IPS DF 6.9 (cell line): ENCODE measurements around the gene ASB18.
A peak's percentile ranks its signal among the peaks of the same experiment; 100 is the strongest.

ENCODE experiments used
- DNase-seq: peaks from one replicate; pipeline ENCODE4 v3.0.0-alpha.2; 2013; ENCODE audit warnings: low read depth, low spot score
- H3K27ac ChIP-seq: one replicate; pipeline ENCODE4 v1.5.1; 2013; ENCODE audit warnings: low read length, control low read depth
- H3K27me3 ChIP-seq: 2 replicates; pipeline ENCODE4 v1.6.1; 2013; ENCODE audit warnings: mild to moderate bottlenecking, low read length; ENCODE audit not compliant: control insufficient read depth, insufficient read depth
- H3K36me3 ChIP-seq: 2 replicates; pipeline ENCODE4 v1.6.1; 2013; ENCODE audit warnings: low read length; ENCODE audit not compliant: control insufficient read depth, insufficient read depth
- H3K4me1 ChIP-seq: 2 replicates; pipeline ENCODE4 v1.6.1; 2013; ENCODE audit warnings: low read length; ENCODE audit not compliant: control insufficient read depth, insufficient read depth
- H3K4me3 ChIP-seq: 2 replicates; pipeline ENCODE4 v1.5.1; 2013; ENCODE audit warnings: mild to moderate bottlenecking, low read length
- H3K9me3 ChIP-seq: 2 replicates; pipeline ENCODE4 v1.6.1; 2013; ENCODE audit warnings: low read length, inconsistent platforms; ENCODE audit not compliant: control insufficient read depth, insufficient read depth
- WGBS: extraction: QIAGEN DNeasy Blood & Tissue Kit; methylation state at CpG from one replicate; pipeline ENCODE4 v1.1.7; 2013; ENCODE audit warnings: mixed read lengths, missing lambda C conversion rate; ENCODE audit not compliant: insufficient read length, insufficient coverage; 5-methylcytosine and 5-hydroxymethylcytosine counted together

The ASB18 gene

GRCh38 chr2:236163471-236164200 is 100.6 kb downstream of the ASB18 start:
- peak overlapping the region; percentile 21 for H3K4me3 ChIP-seq
- no peak for DNase-seq
- H3K27ac ChIP-seq: no peak overlapping the region
- H3K9me3 ChIP-seq: no peaks in the 10 kb centered on the region
- no peaks in the 10 kb centered on the region for H3K36me3 ChIP-seq
- peaks cover 72% of the 10 kb centered on the region for H3K27me3 ChIP-seq
- no CpG with 5 or more reads among the region's 59 CpGs for WGBS
- H3K4me1 ChIP-seq: peaks cover 22% of the 10 kb centered on the region

GRCh38 chr2:236162882-236163470 is 101.2 kb downstream of the ASB18 start:
- Histone ChIP-seq H3K4me1 (peaks cover 22% of the 10 kb centered on the region), H3K27ac (no peak overlapping the region), H3K4me3 (peak overlapping the region; percentile 21; the same call in 1 of the 2 replicates), H3K27me3 (peaks cover 78% of the 10 kb centered on the region), H3K9me3 (no peaks in the 10 kb centered on the region), H3K36me3 (no peaks in the 10 kb centered on the region)
- WGBS: no CpG with 5 or more reads among the region's 33 CpGs
- no peak for DNase-seq

DNA sequence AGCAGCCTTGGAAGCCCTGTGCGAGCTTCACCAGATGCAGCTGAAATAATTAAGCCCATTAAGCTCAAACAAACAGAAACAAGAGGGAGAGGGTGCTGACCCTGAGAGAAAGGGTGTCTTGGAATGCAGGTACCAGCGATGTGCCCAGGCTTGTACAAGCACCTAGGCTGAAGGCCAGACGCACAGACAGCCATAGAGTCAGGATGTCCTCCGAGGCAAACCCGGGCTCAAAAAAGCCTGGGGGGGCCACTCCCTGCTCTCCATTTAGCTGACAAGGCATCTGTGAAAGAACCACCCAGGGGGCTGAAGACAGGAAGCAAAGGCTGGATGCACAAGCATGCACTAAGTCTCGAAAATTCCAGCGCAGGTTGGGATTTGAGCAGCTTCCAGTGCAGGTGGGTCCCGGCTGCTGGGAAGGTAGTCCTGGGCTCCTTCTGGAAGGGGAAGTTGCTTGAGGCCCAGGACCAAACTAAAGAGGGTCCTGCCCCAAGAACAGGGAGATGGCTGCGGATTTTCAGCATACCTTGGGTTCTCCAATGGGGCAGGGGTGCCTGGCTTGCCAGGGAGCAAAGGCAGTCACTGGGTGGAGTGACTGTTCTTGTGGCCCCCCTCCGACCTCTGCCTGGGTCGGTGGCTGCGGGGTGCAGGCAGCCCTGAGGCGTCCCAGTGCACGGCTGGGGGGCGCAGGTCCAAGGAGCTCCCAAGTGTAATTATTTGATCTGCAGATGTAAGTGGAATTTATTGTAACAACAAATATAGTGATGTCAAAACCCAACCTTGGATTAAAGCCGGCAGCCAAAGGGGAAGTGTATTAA is 102.0 kb downstream of the ASB18 start:
- no peak overlapping the region for H3K27ac ChIP-seq
- no peaks in the 10 kb centered on the region for H3K36me3 ChIP-seq
- H3K9me3 ChIP-seq: no peaks in the 10 kb centered on the region
- peaks cover 80% of the 10 kb centered on the region for H3K27me3 ChIP-seq
- peaks cover 22% of the 10 kb centered on the region for H3K4me1 ChIP-seq
- no CpG with 5 or more reads among the region's 16 CpGs for WGBS
- DNase-seq: no peak
- H3K4me3 ChIP-seq: no peak overlapping the region

DNA sequence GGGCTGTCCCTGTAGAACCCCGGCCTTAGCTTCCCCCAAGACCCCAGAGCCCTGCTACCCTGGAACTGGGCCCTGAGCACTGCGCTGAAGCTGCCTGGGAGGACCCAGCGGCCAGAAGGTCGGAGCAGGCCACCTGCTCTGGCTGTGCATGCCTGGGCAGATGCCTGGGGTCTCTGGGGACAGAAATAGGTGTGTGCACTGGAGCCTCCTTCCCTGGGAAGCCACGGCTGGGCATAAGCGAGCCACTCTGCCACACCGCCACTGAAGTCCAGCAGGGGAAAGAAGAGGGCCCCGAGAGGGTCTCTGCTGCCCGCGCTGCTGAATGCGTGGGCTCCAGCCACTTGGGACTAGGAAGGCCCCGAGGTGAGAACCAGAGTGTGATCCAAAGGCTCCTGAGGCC is 102.7 kb downstream of the ASB18 start:
- no peaks in the 10 kb centered on the region for H3K9me3 ChIP-seq
- no peak for DNase-seq
- no peaks in the 10 kb centered on the region for H3K36me3 ChIP-seq
- H3K27me3 ChIP-seq: peaks cover 74% of the 10 kb centered on the region
- no peak overlapping the region for H3K27ac ChIP-seq
- H3K4me1 ChIP-seq: peaks cover 20% of the 10 kb centered on the region
- no peak overlapping the region for H3K4me3 ChIP-seq
- WGBS: no CpG with 5 or more reads among the region's 12 CpGs

DNA sequence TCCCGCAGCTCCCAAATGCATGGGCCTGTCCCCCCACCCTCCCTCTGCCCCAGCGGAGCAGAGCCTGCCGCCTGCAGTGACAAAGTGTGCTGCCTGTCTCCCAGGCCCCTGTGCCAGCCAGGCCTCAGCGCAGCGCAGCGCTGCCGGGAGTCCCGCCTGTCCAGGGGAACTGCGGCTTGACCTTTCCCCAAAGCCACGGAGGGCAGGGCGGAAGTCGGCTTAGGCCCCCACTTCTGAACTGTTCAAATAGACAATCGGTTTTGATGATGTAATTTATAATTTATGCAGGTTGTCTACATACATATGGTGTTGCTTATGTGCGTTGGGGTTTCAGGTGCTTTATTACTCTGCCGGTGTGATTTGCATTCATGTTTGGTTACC is 103.1 kb downstream of the ASB18 start:
- Histone ChIP-seq H3K4me1 (peaks cover 20% of the 10 kb centered on the region), H3K36me3 (no peaks in the 10 kb centered on the region), H3K27ac (no peak overlapping the region), H3K27me3 (peaks cover 70% of the 10 kb centered on the region), H3K4me3 (no peak overlapping the region), H3K9me3 (no peaks in the 10 kb centered on the region)
- no CpG with 5 or more reads among the region's 15 CpGs for WGBS
- DNase-seq: no peak

- H3K4me1 ChIP-seq: peaks cover 20% of the 10 kb centered on the region
- WGBS: no CpG with 5 or more reads among the region's 22 CpGs
- no peak overlapping the region for H3K27ac ChIP-seq
- H3K27me3 ChIP-seq: peaks cover 64% of the 10 kb centered on the region
- no peak for DNase-seq
- H3K4me3 ChIP-seq: no peak overlapping the region
- H3K36me3 ChIP-seq: no peaks in the 10 kb centered on the region
- no peaks in the 10 kb centered on the region for H3K9me3 ChIP-seq
Observed at GRCh38 chr2:236160366-236161081, 103.7 kb downstream of the ASB18 start.

DNA sequence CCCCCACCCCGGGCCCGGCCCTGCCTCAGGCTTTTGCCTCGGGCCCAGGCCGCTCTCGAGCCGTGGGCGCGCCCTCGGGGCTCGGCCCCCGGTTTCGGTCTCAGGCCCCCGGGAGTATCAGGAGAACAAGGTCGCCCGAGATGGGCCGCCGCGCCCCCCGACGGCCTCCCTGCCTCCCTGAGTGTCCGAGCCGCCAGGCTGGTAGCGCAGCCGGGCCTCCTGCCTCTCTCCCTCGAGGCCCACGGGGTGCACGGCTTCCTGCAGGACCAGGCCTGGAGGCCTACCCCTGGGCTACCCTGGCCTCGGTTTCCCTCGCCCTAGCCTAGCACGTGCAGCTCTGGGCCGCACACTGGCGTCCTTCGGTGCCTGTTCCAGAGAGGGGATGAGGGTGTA is 104.4 kb downstream of the ASB18 start:
- no peak overlapping the region for H3K4me3 ChIP-seq
- peaks cover 57% of the 10 kb centered on the region for H3K27me3 ChIP-seq
- no peaks in the 10 kb centered on the region for H3K36me3 ChIP-seq
- no peak for DNase-seq
- peaks cover 20% of the 10 kb centered on the region for H3K4me1 ChIP-seq
- WGBS: no CpG with 5 or more reads among the region's 33 CpGs
- H3K27ac ChIP-seq: no peak overlapping the region
- no peaks in the 10 kb centered on the region for H3K9me3 ChIP-seq

DNA sequence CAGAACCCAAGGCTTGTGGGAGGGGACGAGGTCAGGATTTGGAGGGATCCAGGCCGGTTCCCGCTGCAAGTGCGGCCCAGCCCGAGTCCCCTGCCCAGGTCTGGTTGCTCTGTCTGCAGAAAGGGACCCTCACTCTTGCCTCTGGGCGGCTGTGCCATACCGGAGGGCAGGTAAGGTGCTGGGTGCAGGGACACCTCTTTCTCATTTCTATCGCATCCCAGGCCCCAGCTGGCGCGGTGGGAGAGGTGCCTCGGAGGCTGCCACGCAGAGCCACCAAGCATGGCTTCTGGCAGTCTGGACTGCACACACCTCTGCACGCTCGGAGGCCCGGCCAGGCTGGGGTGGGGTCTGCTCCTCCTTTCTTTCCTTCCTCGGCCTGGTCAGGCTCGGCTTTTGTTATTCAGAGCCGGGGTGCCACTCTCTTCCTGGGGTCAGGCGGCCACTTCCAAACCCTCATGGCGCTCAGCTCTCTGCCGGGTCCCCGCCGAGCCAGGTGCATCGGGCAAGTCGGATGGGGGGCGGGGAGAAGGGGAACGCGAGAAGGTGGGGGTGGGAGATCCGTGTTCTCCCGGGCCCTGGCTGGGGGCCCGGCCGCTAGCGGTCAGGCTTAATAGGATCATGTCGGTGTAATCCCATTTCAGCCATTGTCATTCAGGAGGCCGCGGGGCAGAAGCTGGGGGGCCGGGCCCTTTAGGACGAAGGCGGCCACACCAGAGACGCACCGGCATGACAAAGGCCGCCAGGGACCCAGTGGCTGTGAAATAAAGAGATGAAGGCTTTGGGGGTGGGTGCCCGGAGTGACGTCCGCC is 105.0 kb downstream of the ASB18 start:
- no CpG with 5 or more reads among the region's 45 CpGs for WGBS
- H3K36me3 ChIP-seq: no peaks in the 10 kb centered on the region
- no peaks in the 10 kb centered on the region for H3K9me3 ChIP-seq
- H3K27me3 ChIP-seq: peaks cover 54% of the 10 kb centered on the region
- no peak overlapping the region for H3K27ac ChIP-seq
- no peak for DNase-seq
- H3K4me1 ChIP-seq: peaks cover 20% of the 10 kb centered on the region
- H3K4me3 ChIP-seq: no peak overlapping the region

GRCh38 chr2:236157815-236158498 is 106.2 kb downstream of the ASB18 start:
- WGBS: no CpG with 5 or more reads among the region's 10 CpGs
- no peak for DNase-seq
- H3K27me3 ChIP-seq: peaks cover 45% of the 10 kb centered on the region

More at GRCh38 chr2:236157815-236158498, 106.2 kb downstream of the ASB18 start:
- Histone ChIP-seq H3K27ac (no peak overlapping the region), H3K4me3 (no peak overlapping the region), H3K36me3 (no peaks in the 10 kb centered on the region), H3K4me1 (peaks cover 18% of the 10 kb centered on the region), H3K9me3 (no peaks in the 10 kb centered on the region)
